GM18507 (cell line): ENCODE results near the gene GET4.
"Not testable (repeated sequence)": the region's sequence is repeated elsewhere in the genome, so short reads cannot be mapped to it uniquely, and the experiment has no call there.

Source experiments
- DNase-seq: peaks from one replicate; pipeline ENCODE4 v3.0.0; 2011; ENCODE audit warnings: low read depth; ENCODE audit not compliant: insufficient read length; ENCODE audit errors: extremely low spot score
- FAIRE-seq: peaks from 2 replicates; lab custom pipeline; 2011; peaks lifted over from hg19 to GRCh38; lab: Jason Lieb, UNC

GET4 gene

DNA sequence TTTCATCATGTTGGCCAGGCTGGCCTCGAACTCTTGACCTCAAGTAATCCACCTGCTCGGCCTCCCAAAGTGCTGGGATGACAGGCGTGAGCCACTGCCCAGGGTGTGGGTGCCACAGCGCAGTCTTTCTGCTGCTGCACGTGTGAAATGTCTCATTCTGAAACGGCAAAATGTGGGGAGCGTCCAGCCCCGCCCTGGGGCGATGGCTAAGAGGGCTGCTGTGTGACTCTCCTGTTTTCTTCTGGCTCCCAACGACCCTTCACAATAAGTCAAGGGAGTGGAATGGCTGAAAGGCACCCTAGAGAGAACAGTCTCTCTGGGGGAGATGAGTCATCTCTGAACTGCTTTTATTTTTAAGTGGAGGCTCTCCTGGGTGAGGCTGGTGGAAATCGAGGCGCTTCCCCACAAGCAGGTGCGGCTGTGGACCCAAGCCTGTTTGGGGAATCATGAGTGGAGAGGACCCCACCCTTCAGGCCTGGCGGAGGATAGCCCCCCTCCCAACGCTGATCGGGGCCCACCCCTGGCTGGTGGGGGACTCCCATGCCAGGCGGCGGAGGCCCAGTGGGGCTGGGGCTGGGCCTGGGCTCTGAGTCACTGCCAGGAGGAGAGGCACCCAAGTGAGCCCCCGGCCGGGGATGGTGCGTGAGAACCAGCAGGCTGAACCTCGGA is 60.2 kb downstream of the GET4 start:
- FAIRE-seq = peak; percentile 96

DNA sequence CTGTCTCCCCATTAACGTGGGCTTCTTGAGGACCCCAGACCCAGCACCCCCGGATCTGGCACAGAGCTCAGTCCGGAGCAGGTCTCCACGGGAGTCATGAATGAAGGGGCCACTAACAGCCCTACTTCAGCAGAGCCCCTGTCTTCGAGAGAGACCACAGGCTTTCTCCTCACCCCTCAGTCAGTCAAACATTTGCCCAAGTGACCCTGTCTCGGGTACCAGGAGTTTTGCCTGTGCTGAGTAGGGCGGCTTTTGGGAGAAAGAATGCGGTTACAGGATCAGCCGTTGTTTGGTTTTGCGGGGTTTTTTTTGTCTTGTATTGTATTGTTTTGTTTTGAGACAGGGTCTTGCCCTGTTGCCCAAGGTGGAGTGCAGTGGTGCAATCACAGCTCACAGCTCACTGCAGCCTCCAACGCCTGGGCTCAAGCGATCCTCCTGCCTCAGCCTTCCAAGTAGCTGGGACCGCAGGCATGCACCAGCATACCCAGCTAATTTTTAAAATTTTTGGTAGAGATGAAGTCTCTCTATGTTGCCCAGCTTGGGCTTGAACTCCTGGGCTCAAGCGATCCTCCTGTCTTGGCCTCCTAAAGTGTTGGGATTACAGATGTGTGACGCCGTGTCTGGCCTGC is 61.6 kb downstream of the GET4 start:
- DNase-seq = no peak

More for the DNA sequence above, 60.2 kb downstream of the GET4 start:
- peak; percentile 71 for DNase-seq

DNA sequence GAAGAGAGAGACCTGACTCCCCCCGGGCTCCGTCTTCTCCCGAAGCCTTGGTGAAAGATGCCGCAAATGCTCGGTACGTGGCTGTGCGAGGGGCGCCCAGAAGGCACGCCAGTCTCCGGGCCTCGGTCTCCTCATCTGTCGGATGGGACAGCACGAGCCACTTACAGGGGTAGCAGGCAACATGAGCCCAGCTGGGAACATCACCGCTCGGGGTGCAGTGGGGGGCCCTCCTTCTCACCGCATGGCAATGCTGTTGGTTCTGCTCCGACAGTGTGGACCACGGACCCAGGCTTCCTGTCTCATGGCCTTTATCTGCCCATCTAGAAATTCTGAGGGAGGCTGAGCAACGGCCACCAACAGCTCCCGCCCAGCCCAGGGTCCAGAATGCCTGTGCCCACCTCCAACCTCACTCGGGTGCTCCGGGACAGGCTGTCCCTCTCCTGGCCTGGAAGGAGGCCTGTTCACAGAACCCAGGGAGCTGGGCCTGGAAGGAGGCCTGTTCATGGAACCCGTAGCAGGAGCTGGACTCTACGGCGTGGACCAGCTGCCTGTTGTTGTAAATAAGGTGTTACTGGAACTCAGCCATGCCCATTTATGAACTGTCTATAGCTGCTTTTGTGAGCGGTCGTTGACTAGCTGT is 62.3 kb downstream of the GET4 start:
- no peak for FAIRE-seq

More for the DNA sequence above, 61.6 kb downstream of the GET4 start:
- FAIRE-seq = no peak

DNA sequence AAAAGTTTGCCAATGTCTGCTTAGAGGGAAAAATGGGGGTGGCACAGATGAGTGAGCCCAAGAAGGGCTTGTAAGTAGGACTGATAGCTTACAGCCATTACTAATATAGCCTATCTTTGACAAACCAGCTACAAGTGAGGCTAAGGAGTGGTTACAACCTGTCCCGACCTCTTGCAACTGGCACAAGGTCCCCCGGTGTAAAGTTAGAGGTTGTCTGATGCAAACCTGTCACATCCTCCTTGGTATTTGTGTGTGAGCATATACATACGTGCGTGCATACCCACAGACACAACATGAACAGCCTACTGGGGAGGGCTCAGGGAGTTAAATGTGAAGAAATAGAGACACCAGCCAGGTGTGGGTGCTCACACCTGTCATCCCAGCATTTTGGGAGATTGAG is 63.5 kb downstream of the GET4 start:
- DNase-seq (no peak), FAIRE-seq (no peak)

More for the DNA sequence above, 62.3 kb downstream of the GET4 start:
- no peak for DNase-seq

DNA sequence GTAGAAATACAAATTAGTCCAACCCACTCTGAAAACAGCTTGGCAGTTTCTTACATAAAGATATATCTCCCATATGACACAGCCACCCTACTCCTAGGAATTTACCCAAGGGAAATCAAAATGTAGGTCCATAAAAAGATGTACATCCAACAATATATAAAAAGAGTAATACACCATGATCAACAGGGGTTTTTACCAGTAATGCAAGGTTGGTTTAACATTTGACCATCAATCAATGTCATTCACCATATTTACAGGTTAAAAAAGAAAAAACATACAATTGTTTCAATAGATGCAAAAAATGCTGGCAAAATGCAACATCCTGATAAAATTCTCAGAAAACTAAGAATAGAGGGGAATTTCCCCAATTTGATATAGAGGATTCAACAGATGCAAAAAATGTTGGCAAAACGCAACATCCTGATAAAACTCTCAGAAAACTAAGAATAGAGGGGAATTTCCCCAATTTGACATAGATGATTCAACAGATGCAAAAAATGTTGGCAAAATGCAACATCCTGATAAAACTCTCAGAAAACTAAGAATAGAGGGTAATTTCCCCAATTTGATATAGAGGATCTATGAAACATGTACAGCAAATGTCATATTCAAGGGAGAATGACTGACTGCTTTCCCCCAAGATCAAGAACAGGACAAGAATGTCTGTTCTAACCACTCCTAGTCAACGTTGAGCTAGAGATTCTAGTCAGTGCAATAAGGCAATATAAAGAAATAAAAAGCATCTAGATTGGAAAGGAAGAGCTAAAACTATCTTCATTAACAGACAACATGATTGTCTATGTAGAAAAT is 64.5 kb downstream of the GET4 start:
- no peak for DNase-seq
- FAIRE-seq = peak; percentile 47

DNA sequence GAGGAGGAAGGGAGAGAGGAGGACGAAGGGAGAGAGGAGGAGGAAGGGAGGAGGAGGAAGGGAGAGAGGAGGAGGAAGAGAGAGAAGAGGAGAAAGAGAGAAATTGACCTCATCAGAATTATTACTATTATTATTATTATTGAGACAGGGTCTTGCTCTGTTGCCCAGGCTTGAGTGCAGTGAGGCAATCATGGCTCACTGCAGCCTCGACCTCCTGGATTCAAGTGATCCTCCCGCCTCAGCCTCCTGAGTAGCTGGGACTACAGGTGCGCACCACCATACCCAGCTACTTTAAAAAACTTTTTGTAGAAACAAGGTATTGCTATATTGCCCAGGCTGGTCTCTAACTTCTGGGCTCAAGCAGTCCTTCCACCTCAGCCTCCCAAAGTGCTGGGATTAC is 67.4 kb downstream of the GET4 start:
- FAIRE-seq = not testable (repeated sequence)

DNA sequence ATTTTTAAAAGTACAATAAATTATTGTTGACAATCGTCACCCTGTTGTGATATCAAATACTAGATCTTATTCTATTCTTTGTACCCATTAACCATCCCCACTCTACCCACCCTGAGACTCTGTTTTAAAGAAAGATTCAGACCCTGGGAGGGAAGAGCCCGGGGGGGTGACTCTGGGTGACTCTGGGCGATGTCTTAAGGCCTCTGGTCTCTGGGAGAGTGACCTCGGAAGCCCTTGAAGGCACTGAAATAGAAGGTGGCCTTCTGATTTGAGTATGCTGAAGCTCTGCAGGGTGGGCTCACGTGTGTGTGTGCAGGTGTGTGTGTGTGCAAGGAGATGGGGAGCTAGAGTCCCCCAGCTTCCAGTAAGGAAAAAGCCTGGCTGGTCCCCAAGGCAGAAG is 68.4 kb downstream of the GET4 start:
- FAIRE-seq (no peak), DNase-seq (no peak)

More for the DNA sequence above, 67.4 kb downstream of the GET4 start:
- not testable (repeated sequence) for DNase-seq

DNA sequence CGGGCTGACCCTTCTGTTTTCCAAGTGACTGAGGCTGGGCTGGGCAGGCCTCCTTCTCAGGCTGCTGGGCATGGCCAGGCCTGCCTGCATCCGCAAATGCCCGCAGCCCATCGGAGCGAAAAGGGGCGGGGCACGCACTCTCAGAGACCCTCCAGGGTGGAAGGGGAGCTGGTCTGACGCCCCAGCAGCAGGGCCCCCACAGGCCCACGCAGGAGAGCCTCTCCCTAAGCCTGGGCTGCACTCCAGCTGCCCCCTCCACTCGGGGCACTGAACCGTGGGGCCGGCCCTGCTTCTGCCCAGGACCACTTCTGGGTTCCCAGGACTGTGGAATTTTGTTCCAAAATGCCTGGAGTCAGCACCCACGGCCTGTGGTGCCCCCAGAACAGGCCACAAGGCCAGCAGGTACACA is 68.8 kb downstream of the GET4 start:
- DNase-seq (no peak), FAIRE-seq (no peak)

DNA sequence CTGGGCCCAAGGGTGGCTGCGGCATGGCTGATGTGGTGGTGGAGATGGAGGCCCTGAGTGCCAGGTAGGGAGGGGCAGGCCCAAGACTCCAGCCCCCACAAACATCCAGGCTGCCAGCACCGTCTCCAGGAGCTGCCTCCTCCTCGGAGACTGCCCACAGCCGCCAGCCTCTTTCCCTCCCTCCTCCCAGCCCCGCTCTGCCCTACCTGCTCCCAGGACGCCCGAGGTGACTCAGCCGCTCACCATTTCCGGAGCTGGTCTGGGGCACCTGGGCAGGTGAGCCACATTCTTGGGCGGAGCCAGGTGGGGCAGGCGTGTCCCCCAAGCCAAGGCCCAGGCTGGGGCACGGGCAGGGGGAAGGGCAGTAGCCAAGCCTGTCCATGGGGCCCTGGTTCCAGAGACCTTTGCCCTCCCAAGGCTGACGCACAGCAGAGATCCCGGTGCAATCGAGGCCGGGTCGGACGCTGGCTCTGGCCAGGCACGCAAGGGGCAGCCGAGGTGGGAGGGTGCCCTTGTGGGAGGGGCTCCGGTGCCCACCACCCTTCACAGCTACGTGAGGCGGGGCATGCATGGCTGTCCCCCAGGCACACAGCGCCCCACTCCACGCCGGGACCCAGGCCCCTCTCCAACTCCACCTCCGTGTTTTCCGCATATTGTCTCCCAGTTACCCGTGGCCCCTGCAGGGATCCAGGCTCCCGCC is 69.4 kb downstream of the GET4 start:
- FAIRE-seq (no peak), DNase-seq (no peak)
